Measurements from ENCODE around the gene ITGB4. TPM values are rescaled to one million over a fixed set of nuclear protein-coding genes. Genes with fewer than 3 reads are reported as not detected.
A peak's percentile ranks its signal among the peaks of the same experiment; 100 is the strongest.

Gene ITGB4
- polyA plus RNA-seq, 2 of the 4 experiments (the other 2 are of a cell fraction): 20.6 to 37.4 TPM

GRCh38 chr17:75785016-75785890, 64.0 kb downstream of the ITGB4 start (continued):
- TF ChIP-seq SREBF2 (IDR thresholded peaks at IDR 0.05): no peak
- peak; percentile 89 for TF ChIP-seq ZNF302 (CRISPR knock-in tag; IDR thresholded peaks at IDR 0.05)
- TF ChIP-seq FOSL2 (IDR thresholded peaks at IDR 0.05): peak; percentile 66
- TF ChIP-seq FOSL2 (CRISPR knock-in tag; IDR thresholded peaks at IDR 0.05): peak; percentile 97
- 0 out of 2 replicates have a peak, but pooled peaks have one; percentile 6 for TF ChIP-seq PBX3 (IDR thresholded peaks at IDR 0.05)
- TF ChIP-seq HDAC2 (IDR thresholded peaks at IDR 0.05): no peak
- TF ChIP-seq ATOH8 (CRISPR knock-in tag; IDR thresholded peaks at IDR 0.05; ENCODE audit: low read depth): peak; percentile 80
- no peak for TF ChIP-seq GATA3 (IDR thresholded peaks at IDR 0.05; ENCODE audit: borderline replicate concordance)
- TF ChIP-seq POLR2A (IDR thresholded peaks at IDR 0.05; ENCODE audit: low read length): peak; percentile 46
- TF ChIP-seq ESRRA (IDR thresholded peaks at IDR 0.05; ENCODE audit: borderline replicate concordance, low read length): no peak
- no peak for TF ChIP-seq BHLHE40 (IDR thresholded peaks at IDR 0.05; ENCODE audit: low read depth, low read length)
- no peak for TF ChIP-seq ZSCAN20 (CRISPR knock-in tag; IDR thresholded peaks at IDR 0.05)
- TF ChIP-seq ZFP36 (IDR thresholded peaks at IDR 0.05; ENCODE audit: borderline replicate concordance, partially characterized antibody): no peak
- 0 out of 2 replicates have a peak, but pooled peaks have one; percentile 17 for TF ChIP-seq KDM5A (IDR thresholded peaks at IDR 0.05)
- no peak for TF ChIP-seq SMC3 (IDR thresholded peaks at IDR 0.05)
- TF ChIP-seq TFCP2L1 (CRISPR knock-in tag; IDR thresholded peaks at IDR 0.05): peak; percentile 59; the same call in 1 of the 2 replicates
- TF ChIP-seq RCOR1 (IDR thresholded peaks at IDR 0.05; ENCODE audit: low read depth, low read length): no peak
- peak; percentile 85 for TF ChIP-seq HOXB5 (CRISPR knock-in tag; IDR thresholded peaks at IDR 0.05)
- peak; percentile 29; the same call in 1 of the 2 replicates for TF ChIP-seq HMGXB4 (CRISPR knock-in tag; IDR thresholded peaks at IDR 0.05; ENCODE audit: borderline replicate concordance)
- no peak for TF ChIP-seq CBX8 (IDR thresholded peaks at IDR 0.05)
- TF ChIP-seq CHD2 (IDR thresholded peaks at IDR 0.05; ENCODE audit: low read length, partially characterized antibody): no peak
- peak; percentile 91; the same call in 1 of the 2 replicates for TF ChIP-seq EHF (CRISPR knock-in tag; IDR thresholded peaks at IDR 0.05)
- TF ChIP-seq CBX2 (IDR thresholded peaks at IDR 0.05; ENCODE audit: borderline replicate concordance, low read depth): no peak
- peak; percentile 83 to 98 for TF ChIP-seq JUN (IDR thresholded peaks at IDR 0.05)
- TF ChIP-seq HEYL (CRISPR knock-in tag; IDR thresholded peaks at IDR 0.05): no peak
- peak; percentile 84 for TF ChIP-seq REST (IDR thresholded peaks at IDR 0.05)
- TF ChIP-seq RAD21 (conservative IDR thresholded peaks at IDR 0.05 in 1 of 2, IDR thresholded peaks at IDR 0.05 in 1 of 2): no peak
- peak; percentile 96 for TF ChIP-seq E2F6 (IDR thresholded peaks at IDR 0.05; ENCODE audit: borderline replicate concordance, low read depth)
- TF ChIP-seq FOSB (CRISPR knock-in tag; IDR thresholded peaks at IDR 0.05): peak; percentile 87
- peak; percentile 68; the same call in 1 of the 2 replicates for TF ChIP-seq RARB (CRISPR knock-in tag; IDR thresholded peaks at IDR 0.05)
- no peak for TF ChIP-seq CEBPB (IDR thresholded peaks at IDR 0.05)
- peak; percentile 98 for TF ChIP-seq PHF8 (IDR thresholded peaks at IDR 0.05; ENCODE audit: borderline replicate concordance, low read depth)
- TF ChIP-seq MYC (IDR thresholded peaks at IDR 0.05; ENCODE audit: borderline replicate concordance, low read length): peak; percentile 82
- TF ChIP-seq CHD4 (IDR thresholded peaks at IDR 0.05; ENCODE audit: borderline replicate concordance): no peak
- TF ChIP-seq MAZ (IDR thresholded peaks at IDR 0.05; ENCODE audit: borderline replicate concordance, low read depth, low read length): 0 out of 2 replicates have a peak, but pooled peaks have one; percentile 29
- TF ChIP-seq NR3C1 (IDR thresholded peaks at IDR 0.05): no peak
